ENCODE data around the gene CISD3.

Gene CISD3

GRCh38 chr17:38730526-38731379, 612 bp downstream of the CISD3 start:
- peak; percentile 24 for DNase-seq

- no peak for DNase-seq
Observed at GRCh38 chr17:38731526-38732294, 1.6 kb downstream of the CISD3 start.

GRCh38 chr17:38732376-38733281, 2.5 kb downstream of the CISD3 start:
- no peak for DNase-seq

GRCh38 chr17:38733282-38733981, 3.3 kb downstream of the CISD3 start:
- no peak for DNase-seq

- DNase-seq = peak; percentile 39
Observed at GRCh38 chr17:38733982-38734973, 4.1 kb downstream of the CISD3 start.

- peak; percentile 73 for DNase-seq
Observed at GRCh38 chr17:38735161-38735997, 5.2 kb downstream of the CISD3 start.

- no peak for DNase-seq
Observed at GRCh38 chr17:38738007-38738662, 8.0 kb downstream of the CISD3 start.

GRCh38 chr17:38738686-38739085, 8.5 kb downstream of the CISD3 start:
- no peak for DNase-seq

- no peak for DNase-seq
Observed at GRCh38 chr17:38739305-38739704, 9.2 kb downstream of the CISD3 start.

- no peak for DNase-seq
Observed at GRCh38 chr17:38740044-38740443, 9.9 kb downstream of the CISD3 start.

GRCh38 chr17:38740806-38741205, 10.7 kb downstream of the CISD3 start:
- DNase-seq = no peak

GRCh38 chr17:38741461-38741860, 11.3 kb downstream of the CISD3 start:
- DNase-seq = no peak

- no peak for DNase-seq
Observed at GRCh38 chr17:38741921-38742410, 11.8 kb downstream of the CISD3 start.

GRCh38 chr17:38742411-38743308, 12.5 kb downstream of the CISD3 start:
- no peak for DNase-seq

- no peak for DNase-seq
Observed at GRCh38 chr17:38743556-38744171, 13.5 kb downstream of the CISD3 start.

GRCh38 chr17:38745545-38745944, 15.4 kb downstream of the CISD3 start:
- DNase-seq = no peak

- DNase-seq = no peak
Observed at GRCh38 chr17:38746004-38746848, 16.1 kb downstream of the CISD3 start.
